Fibroblast of peridontal ligament (primary cell): ENCODE results near the gene CLCN7.

Experiments used
- DNase-seq: peaks from one replicate; pipeline ENCODE4 v3.0.0-alpha.2; 2010; ENCODE audit errors: extremely low read depth

The CLCN7 gene

GRCh38 chr16:1502092-1503004, 27.5 kb upstream of the CLCN7 start:
- DNase-seq, result no peak

GRCh38 chr16:1501630-1502029, 26.8 kb upstream of the CLCN7 start:
- no peak for DNase-seq

GRCh38 chr16:1500465-1501150, 25.8 kb upstream of the CLCN7 start:
- DNase-seq, result no peak

GRCh38 chr16:1499756-1500464, 25.1 kb upstream of the CLCN7 start:
- DNase-seq, result no peak

GRCh38 chr16:1498899-1499676, 24.3 kb upstream of the CLCN7 start:
- no peak for DNase-seq

- DNase-seq, result no peak
Observed at GRCh38 chr16:1497014-1497598, 22.3 kb upstream of the CLCN7 start.

GRCh38 chr16:1496464-1496863, 21.6 kb upstream of the CLCN7 start:
- DNase-seq, result no peak

- DNase-seq, result no peak
Observed at GRCh38 chr16:1495889-1496262, 21.0 kb upstream of the CLCN7 start.

- DNase-seq, result no peak
Observed at GRCh38 chr16:1495211-1495888, 20.5 kb upstream of the CLCN7 start.

GRCh38 chr16:1494711-1495110, 19.9 kb upstream of the CLCN7 start:
- no peak for DNase-seq

GRCh38 chr16:1494129-1494640, 19.4 kb upstream of the CLCN7 start:
- peak; percentile 71 for DNase-seq

- DNase-seq, result no peak
Observed at GRCh38 chr16:1493746-1494094, 18.9 kb upstream of the CLCN7 start.

GRCh38 chr16:1492923-1493745, 18.3 kb upstream of the CLCN7 start, which contains the start of gene TELO2:
TELO2 (plus strand) TSS chr16:1493360; CDS start chr16:1494282, 922 bp downstream.
- peak; percentile 69 for DNase-seq

- DNase-seq, result no peak
Observed at GRCh38 chr16:1492082-1492922, 17.5 kb upstream of the CLCN7 start.

- DNase-seq, result no peak
Observed at GRCh38 chr16:1491327-1491726, 16.5 kb upstream of the CLCN7 start.

GRCh38 chr16:1489077-1489476, 14.2 kb upstream of the CLCN7 start:
- DNase-seq, result no peak

GRCh38 chr16:1488619-1489018, 13.8 kb upstream of the CLCN7 start, which contains the start of gene PTX4:
PTX4 (minus strand) TSS chr16:1488944; CDS start chr16:1488909, 35 bp downstream.
- DNase-seq, result no peak

- DNase-seq, result no peak
Observed at GRCh38 chr16:1488054-1488601, 13.3 kb upstream of the CLCN7 start.
